GM19351 (cell line): ENCODE data around the gene SLC43A3.
"Not testable (repeated sequence)": the region's sequence is repeated elsewhere in the genome, so short reads cannot be mapped to it uniquely, and the experiment has no call there.

ENCODE experiments used
- ATAC-seq: cut with Tn5 transposase; IDR thresholded peaks from one replicate; pipeline ENCODE4 v1.9.1; 2021; ENCODE audit warnings: mild to moderate bottlenecking, moderate library complexity; ENCODE audit not compliant: unreplicated experiment

The SLC43A3 gene

DNA sequence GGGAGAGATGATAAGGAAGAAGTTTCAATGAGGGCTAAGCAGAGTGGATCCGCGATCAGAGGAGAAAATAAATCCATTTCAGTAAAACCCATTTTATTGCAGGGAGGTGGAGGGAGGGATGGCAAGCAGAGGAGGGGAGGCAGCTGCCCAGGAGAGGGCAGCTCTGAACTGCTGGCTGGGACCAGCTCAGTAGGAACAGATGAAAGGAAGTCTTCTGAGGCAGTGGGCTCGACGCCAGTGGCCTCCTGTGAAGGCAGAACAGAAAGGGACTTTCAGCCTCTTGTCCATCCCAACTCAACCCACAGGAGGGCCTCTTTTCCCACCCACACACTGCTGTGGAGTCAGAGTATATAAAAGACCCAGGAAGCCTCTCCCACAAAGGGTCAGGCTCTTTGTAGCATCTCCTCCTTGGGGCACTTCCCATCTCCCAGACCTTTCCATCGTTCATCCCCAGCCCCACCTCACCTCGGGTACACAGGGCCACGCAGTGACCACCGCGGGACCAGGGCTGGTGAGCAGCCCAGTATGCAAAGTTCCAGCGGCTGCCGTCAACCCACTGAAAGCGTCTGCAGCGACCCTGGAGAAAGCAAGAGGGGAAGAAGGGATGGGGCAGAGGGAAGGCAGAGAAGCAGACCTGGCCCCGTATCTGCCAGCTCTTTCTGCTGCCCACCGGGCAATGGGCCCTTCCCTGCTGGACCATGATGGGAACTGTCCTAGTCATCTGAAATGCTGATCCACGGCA lies 39.5 kb downstream of the SLC43A3 start:
- no peak for ATAC-seq

DNA sequence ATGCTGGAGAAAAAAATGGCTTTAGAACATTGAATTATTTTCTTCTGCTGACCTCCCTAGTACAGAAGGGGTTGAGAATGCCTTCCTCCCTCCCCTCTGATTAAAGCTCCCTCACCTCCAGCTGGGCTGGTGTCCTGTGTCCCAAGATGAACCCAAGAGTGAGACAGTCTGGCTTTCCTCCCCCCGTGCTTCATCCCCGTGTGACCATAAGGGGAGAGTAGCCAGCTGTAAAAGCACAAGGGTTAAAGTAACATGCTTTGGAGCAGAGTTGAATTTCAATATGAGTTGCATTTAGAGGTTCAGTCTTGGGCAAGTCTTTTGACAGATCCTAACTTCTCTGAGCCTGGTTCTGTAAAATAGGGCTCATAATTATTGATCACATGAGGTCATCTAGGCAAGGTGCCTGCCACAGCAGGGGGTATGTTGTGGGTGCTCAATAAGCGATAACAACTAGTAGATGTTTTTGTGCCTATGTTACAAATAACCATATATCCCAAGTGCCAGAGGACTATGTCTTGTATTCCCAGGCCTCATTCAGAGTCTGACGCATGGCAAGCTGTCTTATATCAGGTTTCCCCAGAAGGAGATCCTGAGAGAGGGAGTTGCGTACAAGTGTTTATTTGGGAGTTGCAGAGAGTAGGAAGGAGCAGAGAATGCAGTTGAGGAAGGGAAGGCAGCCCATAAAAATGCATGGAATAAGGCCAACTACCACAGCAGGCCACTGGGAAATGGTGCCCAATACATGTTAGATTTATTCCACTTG lies 40.6 kb downstream of the SLC43A3 start:
- no peak for ATAC-seq

- no peak for ATAC-seq
Observed at GRCh38 chr11:57380975-57381374, 45.9 kb downstream of the SLC43A3 start, which contains the start of gene PRG3. Gene PRG3 (minus strand): TSS chr11:57381150. CDS start chr11:57380708, 442 bp downstream.

- ATAC-seq, result no peak
Observed at GRCh38 chr11:57379732-57380131, 47.2 kb downstream of the SLC43A3 start.

GRCh38 chr11:57378186-57378585 lies 48.7 kb downstream of the SLC43A3 start:
- no peak for ATAC-seq

- no peak for ATAC-seq
Observed at GRCh38 chr11:57377107-57377506, 49.8 kb downstream of the SLC43A3 start.

DNA sequence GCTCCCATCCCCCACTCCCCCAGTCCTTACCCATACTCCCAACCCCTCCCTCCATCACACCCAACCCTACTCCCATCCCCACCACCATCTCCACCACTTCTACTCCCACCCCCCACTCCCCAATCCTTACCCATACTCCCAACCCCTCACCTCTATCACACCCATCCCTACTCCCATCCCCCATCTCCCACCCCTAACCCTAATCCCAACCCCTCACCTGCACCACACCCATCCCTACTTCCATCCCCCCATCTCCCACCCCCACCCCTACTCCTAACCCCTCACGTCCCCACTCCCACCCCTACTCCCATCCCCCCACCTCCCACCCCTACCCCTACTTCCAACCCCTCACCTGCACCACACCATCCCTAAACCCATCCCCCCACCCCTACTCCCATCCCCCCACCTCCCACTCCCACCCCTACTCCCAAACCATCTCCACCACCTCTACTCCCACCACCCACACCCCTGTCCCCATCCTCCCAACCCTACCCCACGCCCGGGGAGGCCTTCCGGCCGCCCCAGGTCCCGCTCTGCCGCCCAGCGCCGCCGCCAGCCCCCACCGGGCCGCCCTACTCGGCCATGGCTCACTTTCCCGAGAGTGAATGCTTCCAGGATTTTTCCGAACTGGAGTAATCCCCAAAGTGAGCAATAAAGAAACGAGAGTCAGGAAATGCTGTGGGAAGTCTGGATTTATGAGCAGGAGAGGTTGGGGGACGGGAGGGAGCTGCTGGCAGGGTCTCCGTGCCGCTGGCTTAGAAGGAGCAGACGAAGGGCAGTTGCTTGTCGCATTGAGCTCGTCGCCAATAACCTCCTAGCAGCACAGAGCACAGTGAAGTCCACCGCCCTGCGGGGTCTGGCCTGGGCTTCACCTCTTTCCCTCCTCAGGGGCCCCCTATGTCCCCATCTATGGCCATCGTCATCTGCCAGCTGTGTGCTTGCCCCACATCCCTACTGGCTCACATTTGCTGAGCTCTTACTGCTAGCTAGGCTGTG lies 50.5 kb downstream of the SLC43A3 start:
- no peak for ATAC-seq

GRCh38 chr11:57375490-57375889 lies 51.4 kb downstream of the SLC43A3 start:
- ATAC-seq, result no peak

DNA sequence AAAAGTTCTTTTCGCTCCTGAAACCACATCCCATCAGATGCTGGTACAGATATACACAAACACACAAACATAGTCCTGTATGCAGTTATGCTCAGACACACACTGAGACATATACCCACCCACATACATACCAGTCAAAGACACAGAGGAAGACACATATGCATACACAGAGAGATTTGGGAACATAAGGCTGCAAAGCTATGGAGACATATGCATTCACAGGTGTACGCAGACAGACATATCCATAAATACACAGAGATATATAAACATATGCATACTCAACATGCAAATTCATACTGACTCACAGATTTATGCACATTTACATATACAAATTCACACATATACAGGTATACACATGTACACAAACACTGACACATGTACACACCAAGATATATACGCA lies 52.0 kb downstream of the SLC43A3 start:
- no peak for ATAC-seq

GRCh38 chr11:57373146-57373545 lies 53.8 kb downstream of the SLC43A3 start:
- ATAC-seq, result no peak

DNA sequence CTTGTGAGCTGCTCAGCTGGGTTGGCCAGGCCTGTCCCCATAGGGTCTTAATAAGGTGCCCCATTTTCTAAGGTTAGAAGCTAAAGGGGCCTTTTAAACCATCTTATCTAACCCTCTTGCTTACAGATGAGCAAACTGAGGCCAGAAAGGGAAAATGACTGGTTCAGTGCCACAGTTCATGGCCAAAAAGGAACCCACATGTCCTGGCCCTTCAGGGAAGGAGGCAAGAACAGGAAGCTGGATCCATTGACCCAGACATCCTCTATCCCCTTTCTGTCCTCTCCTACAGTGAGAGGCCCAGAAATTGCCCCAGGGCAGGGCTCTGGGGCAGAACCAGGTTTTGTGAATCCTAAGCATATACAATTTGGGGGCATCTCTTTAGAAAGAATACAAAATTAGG lies 56.0 kb downstream of the SLC43A3 start:
- ATAC-seq, result no peak

DNA sequence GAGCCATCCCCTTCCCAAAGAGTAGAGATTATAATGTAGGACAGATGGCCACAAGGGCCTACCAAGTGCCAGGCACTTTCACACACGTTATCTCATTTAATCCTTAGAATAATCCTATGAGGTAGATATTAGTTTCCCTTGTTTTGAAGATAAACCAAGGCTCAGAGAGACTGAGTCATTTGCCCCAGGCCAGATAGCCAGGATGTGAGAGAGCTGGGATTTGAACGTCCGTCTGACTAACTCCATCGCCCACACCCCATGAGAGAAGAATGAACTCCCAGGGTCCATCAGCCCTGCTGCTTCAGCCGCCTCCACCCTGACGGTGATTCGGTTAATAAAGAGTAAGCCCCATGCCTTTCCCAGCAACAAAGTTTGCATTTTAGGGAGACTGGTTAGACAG lies 56.7 kb downstream of the SLC43A3 start:
- ATAC-seq, result no peak

DNA sequence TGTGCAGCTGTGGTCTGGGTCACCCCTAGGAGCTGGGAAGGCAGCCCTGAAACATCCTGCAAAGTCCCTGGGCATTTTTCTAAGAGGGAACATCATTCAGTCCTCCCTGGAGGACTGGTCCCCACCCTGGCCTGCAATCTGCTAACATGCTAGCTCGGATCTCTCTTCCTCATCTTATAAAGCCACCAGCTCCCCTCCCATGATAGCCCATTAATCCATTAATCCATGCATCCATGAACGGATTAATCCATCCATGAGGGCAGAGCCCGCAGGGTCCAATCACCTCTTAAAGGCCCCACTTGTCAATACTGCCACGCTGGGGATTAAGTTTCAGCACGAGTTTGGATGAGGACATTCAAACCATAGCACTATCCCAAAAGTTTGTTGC lies 58.1 kb downstream of the SLC43A3 start:
- ATAC-seq, result no peak

DNA sequence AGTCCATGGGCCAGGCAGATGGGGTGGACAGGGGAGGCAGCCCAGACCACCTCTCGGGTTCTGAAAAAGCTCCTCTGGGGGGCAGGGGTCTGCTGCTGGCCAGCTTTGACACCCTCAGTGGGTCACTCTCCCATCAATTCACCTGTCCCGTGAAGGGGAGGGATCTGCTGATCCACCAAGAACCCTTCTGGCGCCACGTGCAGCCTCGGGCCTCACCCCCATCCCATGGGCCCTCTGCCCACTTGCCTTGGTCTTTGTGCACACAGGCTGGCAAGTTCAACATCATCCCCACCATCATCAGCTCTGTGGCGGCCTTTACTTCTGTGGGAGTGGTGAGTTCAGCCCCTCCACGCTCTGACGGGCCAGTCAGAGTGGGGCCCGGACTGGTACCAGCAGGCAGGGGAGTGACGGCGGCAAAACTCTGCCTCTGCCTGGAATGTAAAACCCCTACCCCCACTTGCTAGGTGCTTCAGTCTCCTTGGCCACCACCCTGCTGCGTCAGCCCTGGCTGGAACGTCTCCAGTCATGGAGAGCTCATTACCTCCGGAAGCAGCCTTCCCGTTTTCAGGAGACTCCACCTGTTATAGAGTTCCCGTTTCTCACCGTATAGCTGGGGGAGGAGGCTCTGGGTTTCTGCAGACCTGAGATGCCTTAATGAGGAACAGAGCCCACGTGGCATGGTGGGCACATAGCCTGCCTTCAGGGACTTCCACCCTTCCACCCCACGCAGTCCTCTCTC lies 58.6 kb downstream of the SLC43A3 start:
- ATAC-seq, result no peak

DNA sequence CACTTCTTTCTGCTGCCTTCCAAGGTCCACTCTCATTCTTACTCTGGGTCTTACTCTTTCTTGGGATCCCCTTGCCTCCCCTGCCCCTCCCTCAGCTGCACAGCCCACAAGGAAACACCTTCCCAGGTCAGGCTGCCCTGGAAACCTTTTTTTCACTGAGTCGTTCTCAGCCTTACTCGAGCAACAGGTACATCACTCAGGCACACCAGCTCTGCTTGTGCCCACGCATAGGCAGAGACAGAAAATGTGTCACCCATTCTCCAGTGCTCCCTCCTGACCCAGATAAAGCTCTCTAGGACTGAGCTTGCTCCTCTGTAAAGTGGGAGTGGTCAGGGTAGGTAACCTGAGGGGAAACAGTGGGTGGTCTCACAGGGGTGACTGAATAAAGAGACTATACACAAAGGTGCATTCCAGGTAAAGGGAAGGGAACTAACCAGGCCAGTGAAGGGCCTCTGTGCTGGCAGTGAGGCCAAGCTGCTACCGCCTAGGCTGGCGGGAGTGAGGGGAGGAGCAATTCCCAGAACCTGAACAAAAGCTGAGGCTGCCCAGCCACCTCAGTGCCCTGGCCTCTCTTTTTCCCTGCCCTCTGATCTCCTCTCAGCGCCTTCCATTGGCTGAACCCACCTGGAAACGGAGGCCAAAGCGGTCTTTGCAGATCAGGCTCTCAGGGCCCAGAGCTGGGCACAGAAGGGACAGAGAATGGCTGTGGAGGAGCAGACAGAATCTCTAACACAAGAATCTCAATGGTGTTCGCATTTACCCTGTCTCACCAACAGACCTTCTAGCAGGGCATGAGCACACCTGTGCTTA lies 61.9 kb downstream of the SLC43A3 start:
- no peak for ATAC-seq

GRCh38 chr11:57363131-57364080 lies 63.5 kb downstream of the SLC43A3 start:
- no peak for ATAC-seq

GRCh38 chr11:57361926-57362325 lies 65.0 kb downstream of the SLC43A3 start:
- no peak for ATAC-seq

DNA sequence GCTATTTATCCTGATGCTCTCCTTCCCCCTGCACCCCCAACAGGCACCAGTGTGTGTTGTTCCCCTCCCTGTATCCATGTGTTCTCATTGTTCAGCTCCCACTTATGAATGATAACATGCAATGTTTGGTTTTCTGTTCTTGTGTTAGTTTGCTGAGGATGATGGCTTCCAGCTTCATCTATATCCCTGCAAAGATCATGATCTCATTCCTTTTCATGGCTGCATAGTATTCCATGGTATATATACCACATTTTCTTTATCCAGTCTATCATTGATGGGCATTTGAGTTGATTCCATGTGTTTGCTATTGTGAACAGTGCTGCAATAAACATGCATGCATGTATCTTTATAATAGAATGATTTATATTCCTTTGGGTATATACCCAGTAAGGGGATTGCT lies 65.5 kb downstream of the SLC43A3 start:
- ATAC-seq, result not testable (repeated sequence)
